SK-N-MC (cell line): Measurements from ENCODE around the gene MFN2.

ENCODE experiments used
- EZH2 ChIP-seq: fragments of 200-600 bp; sonication (generic); IDR thresholded peaks from one replicate; pipeline ENCODE4 v1.6.1; 2017; ENCODE audit warnings: antibody characterized with exemption
- FOXP2 ChIP-seq: optimal IDR thresholded peaks from 2 replicates; pipeline ENCODE3; 2011; ENCODE audit warnings: mild to moderate bottlenecking, moderate library complexity; ENCODE audit not compliant: insufficient read depth; ENCODE audit errors: extremely low read length, control extremely low read depth
- POLR2AphosphoS5 ChIP-seq: IDR thresholded peaks from 2 replicates; pipeline ENCODE4 v1.6.1; 2012; ENCODE audit warnings: mild to moderate bottlenecking, low read depth, low read length, borderline replicate concordance

- TF ChIP-seq EZH2: no peak
- no peak for TF ChIP-seq POLR2AphosphoS5
- no peak for TF ChIP-seq FOXP2
These were observed 1.8 kb downstream of the MFN2 start for GRCh38 chr1:11982010-11982392.
